K562 (cell line): Measurements from ENCODE around the gene RBM34. TPM values are rescaled to one million over a fixed set of nuclear protein-coding genes. Genes with fewer than 3 reads are reported as not detected.

Experiments
- CHD4 ChIP-seq: fragments of 200-600 bp; sonication (generic); IDR thresholded peaks from 3 replicates; pipeline ENCODE4 v1.6.1; 2012; ENCODE audit warnings: low read depth, mild to moderate bottlenecking, mixed read lengths, low read length, inconsistent platforms; ENCODE audit not compliant: insufficient read depth, insufficient replicate concordance, poor library complexity, severe bottlenecking
- CREM ChIP-seq: IDR thresholded peaks from 2 replicates; pipeline ENCODE4 v1.6.1; 2014; ENCODE audit warnings: antibody characterized with exemption, low read depth
- HMG20A ChIP-seq: fragments of 450-650 bp; formaldehyde crosslinking; conservative IDR thresholded peaks from 2 replicates; pipeline ENCODE4 v1.4.0; 2020; ENCODE audit warnings: mild to moderate bottlenecking, mixed read lengths
- RFX5 ChIP-seq: IDR thresholded peaks from 2 replicates; pipeline ENCODE4 v1.6.1; 2011; ENCODE audit warnings: low read depth, mild to moderate bottlenecking, improper control_type of control experiment, low read length
- SIN3A ChIP-seq, 2 experiments: fragments of 150-350 bp in 1 of 2; IDR thresholded peaks; 2 replicates each; pipeline ENCODE4 v1.6.1; 2011 to 2016; ENCODE audit warnings: borderline replicate concordance in 2 of 2, low read depth in 2 of 2, low read length in 2 of 2, mild to moderate bottlenecking in 2 of 2, moderate library complexity in 2 of 2; ENCODE audit not compliant: control insufficient read depth in 1 of 2
- ZNF212 ChIP-seq: fragments of 450-650 bp; formaldehyde crosslinking; IDR thresholded peaks from 2 replicates; pipeline ENCODE4 v1.4.0; 2020; ENCODE audit warnings: mild to moderate bottlenecking
- polyA plus RNA-seq, 8 experiments: library from polyadenylated mRNA; depleted of rRNA in 4 of 8; stranded (reverse) in 5 of 8; unstranded in 3 of 8; fragments of >200 nt; fragmentation: Nextera tagmentation in 2 of 8; fragmentation: Illumina TruSeq in 1 of 8; extraction: Ambion mirVana in 2 of 8; extraction: Trizol in 1 of 8; gene quantifications; 2 replicates each; pipeline versions ENCODE4 v1.2.1 to v1.2.3, GENCODE V29; 2011 to 2014; ENCODE audit warnings: inconsistent platforms in 1 of 8, missing spikeins in 1 of 8
- total RNA-seq, 7 experiments: library from RNA; depleted of rRNA in 6 of 7; stranded (reverse); fragments of >200 nt in 6 of 7; fragmentation: Illumina TruSeq in 2 of 7; extraction: Trizol in 2 of 7; gene quantifications; 2 replicates each; pipeline versions ENCODE4 v1.2.1 to v1.2.3, GENCODE V29; 2011 to 2021; ENCODE audit warnings: low replicate concordance in 1 of 7
- TF ChIP-seq, protein P1 (sequence below): fragments of 250-450 bp; sonication (Bioruptor Pico); IDR thresholded peaks from 2 replicates; pipeline ENCODE4 v1.5.0; 2021; ENCODE audit warnings: mild to moderate bottlenecking, moderate library complexity
- TF ChIP-seq, protein P2 (sequence below), 2 experiments: fragments of 450-650 bp; conservative IDR thresholded peaks; 2 replicates each; pipeline ENCODE4 v1.6.1; 2017; ENCODE audit warnings: mild to moderate bottlenecking in 2 of 2, moderate library complexity in 2 of 2
- TF ChIP-seq, protein P3 (sequence below): fragments of 450-650 bp; formaldehyde crosslinking; IDR thresholded peaks from 2 replicates; pipeline ENCODE4 v1.4.0; 2022; ENCODE audit warnings: missing genetic modification characterization
- TF ChIP-seq, protein P4 (sequence below): fragments of 250-450 bp; sonication (Bioruptor Pico); IDR thresholded peaks from 2 replicates; pipeline ENCODE4 v1.4.0; 2020; ENCODE audit warnings: mild to moderate bottlenecking, moderate library complexity

The RBM34 gene
- total and polyA plus RNA-seq, 9 of the 15 experiments (the other 6 are each of a cell fraction or from before 2014, with no cell fraction given), result 64.0 to 178 (median 124) TPM

DNA sequence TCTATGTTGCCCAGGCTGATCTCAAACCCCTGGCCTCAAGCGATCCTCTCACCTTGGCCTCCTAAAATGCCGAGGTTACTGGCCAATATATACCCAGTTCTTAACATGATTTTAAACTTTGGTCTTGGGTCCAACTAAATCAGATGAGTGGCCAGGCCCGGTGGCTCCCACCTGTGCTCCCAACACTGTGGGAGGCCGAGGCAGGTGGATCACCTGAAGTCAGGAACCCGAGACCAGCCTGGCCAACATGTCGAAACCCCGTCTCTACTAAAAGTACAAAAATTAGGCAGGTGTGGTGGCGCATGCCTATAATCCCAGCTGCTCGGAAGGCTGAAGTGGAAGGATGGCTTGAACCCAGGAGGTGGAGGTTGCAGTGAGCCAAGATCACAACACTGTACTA is 62.1 kb downstream of the RBM34 start (continued):
- TF ChIP-seq, protein P1, sequence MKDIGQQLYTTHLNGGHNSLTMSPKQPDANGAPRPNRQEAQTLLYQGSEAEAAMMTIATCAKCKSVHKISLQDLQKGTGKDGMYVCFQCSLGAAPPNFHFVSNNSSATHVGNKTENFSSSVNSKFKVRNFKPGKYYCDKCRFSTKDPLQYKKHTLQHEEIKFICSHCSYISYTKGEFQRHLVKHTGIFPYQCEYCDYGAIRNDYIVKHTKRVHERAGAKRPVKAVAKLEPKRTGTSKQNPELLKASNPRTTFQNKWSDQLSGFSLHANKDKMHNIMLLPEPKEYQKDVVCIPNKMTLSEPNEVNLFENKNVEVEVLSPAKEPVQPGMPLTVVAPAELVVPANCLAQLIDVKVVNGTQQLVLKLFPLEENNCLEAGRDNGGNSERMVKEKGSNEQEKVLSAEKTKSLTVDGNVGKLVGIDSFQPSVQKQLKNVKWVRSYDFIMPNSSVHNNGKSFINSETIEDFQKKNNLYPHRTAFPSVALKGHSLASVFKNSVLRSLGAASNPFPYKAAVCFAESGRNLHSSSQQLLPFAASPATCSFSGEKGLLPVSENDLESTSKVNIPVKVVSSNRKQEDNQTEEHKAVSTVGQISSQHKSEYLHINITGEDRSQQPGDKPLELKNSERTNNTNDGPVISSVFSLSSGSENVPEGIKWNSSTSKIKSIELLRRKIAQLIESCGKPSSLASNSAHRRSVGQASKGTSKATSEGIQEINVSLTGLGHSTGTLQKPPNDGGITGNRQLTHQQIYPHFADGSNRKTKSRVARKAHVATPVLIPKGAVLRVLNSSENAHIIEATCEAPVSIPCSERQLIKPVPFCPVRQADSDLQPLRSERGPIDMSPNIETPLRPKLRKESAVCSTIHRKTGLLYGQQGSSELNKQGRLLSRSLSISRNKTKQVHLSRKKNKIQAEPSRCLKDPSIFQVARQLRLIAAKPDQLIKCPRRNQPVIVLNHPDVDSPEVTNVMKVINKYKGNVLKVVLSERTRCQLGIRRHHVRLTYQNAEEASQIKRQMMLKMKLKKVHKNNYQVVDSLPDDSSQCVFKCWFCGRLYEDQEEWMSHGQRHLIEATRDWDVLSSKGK (CRISPR knock-in tag), result no peak
- TF ChIP-seq, protein P2, sequence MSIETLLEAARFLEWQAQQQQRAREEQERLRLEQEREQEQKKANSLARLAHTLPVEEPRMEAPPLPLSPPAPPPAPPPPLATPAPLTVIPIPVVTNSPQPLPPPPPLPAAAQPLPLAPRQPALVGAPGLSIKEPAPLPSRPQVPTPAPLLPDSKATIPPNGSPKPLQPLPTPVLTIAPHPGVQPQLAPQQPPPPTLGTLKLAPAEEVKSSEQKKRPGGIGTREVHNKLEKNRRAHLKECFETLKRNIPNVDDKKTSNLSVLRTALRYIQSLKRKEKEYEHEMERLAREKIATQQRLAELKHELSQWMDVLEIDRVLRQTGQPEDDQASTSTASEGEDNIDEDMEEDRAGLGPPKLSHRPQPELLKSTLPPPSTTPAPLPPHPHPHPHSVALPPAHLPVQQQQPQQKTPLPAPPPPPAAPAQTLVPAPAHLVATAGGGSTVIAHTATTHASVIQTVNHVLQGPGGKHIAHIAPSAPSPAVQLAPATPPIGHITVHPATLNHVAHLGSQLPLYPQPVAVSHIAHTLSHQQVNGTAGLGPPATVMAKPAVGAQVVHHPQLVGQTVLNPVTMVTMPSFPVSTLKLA (conservative IDR thresholded peaks at IDR 0.05), result no peak
- TF ChIP-seq RFX5, result no peak
- no peak for TF ChIP-seq CHD4
- no peak for TF ChIP-seq CREM
- no peak for TF ChIP-seq SIN3A (IDR thresholded peaks at IDR 0.05; ENCODE audit: borderline replicate concordance in 2 of 2, control insufficient read depth in 1 of 2, low read depth in 2 of 2, low read length in 2 of 2)
- no peak for TF ChIP-seq HMG20A (CRISPR knock-in tag)
- TF ChIP-seq, protein P3, sequence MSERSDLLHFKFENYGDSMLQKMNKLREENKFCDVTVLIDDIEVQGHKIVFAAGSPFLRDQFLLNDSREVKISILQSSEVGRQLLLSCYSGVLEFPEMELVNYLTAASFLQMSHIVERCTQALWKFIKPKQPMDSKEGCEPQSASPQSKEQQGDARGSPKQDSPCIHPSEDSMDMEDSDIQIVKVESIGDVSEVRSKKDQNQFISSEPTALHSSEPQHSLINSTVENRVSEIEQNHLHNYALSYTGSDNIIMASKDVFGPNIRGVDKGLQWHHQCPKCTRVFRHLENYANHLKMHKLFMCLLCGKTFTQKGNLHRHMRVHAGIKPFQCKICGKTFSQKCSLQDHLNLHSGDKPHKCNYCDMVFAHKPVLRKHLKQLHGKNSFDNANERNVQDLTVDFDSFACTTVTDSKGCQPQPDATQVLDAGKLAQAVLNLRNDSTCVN, result no peak
- TF ChIP-seq ZNF212 (CRISPR knock-in tag), result no peak
- TF ChIP-seq, protein P4, sequence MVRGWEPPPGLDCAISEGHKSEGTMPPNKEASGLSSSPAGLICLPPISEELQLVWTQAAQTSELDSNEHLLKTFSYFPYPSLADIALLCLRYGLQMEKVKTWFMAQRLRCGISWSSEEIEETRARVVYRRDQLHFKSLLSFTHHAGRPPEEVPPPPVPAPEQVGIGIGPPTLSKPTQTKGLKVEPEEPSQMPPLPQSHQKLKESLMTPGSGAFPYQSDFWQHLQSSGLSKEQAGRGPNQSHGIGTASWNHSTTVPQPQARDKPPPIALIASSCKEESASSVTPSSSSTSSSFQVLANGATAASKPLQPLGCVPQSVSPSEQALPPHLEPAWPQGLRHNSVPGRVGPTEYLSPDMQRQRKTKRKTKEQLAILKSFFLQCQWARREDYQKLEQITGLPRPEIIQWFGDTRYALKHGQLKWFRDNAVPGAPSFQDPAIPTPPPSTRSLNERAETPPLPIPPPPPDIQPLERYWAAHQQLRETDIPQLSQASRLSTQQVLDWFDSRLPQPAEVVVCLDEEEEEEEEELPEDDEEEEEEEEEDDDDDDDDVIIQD (CRISPR knock-in tag), result no peak
- TF ChIP-seq, all 486 proteins: peak for 0
